ENCODE data around the gene RHOC.

DNA sequence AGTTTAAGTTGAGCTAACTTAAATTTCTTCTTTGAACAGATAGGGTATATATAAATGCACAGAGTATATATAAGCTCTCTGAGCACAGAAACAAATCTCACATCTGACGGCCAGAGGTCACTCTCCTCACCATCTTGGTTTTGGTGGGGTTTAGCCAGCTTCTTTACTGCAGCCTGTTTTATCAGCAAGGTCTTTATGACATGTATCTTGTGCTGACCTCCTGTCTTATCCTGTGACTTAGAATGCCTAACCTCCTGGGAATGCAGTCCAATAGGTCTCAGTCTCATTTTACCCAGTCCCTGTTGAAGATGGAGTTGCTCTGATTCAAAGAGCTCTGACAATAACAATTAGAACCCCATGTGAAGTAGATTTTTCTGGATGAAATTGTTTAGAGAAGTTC lies 34.1 kb downstream of the RHOC start:
- TF ChIP-seq CTCF (IDR thresholded peaks at IDR 0.05) (no peak), NR2C2 (CRISPR knock-in tag; IDR thresholded peaks at IDR 0.05) (no peak), IRF1 (CRISPR knock-in tag; IDR thresholded peaks at IDR 0.05) (no peak), RELA (CRISPR knock-in tag; IDR thresholded peaks at IDR 0.05; ENCODE audit: borderline replicate concordance) (no peak), TP53 (CRISPR knock-in tag; IDR thresholded peaks at IDR 0.05) (no peak)
- TF ChIP-seq, protein P1, sequence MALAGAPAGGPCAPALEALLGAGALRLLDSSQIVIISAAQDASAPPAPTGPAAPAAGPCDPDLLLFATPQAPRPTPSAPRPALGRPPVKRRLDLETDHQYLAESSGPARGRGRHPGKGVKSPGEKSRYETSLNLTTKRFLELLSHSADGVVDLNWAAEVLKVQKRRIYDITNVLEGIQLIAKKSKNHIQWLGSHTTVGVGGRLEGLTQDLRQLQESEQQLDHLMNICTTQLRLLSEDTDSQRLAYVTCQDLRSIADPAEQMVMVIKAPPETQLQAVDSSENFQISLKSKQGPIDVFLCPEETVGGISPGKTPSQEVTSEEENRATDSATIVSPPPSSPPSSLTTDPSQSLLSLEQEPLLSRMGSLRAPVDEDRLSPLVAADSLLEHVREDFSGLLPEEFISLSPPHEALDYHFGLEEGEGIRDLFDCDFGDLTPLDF (CRISPR knock-in tag; IDR thresholded peaks at IDR 0.05): no peak
- TF ChIP-seq, protein P2, sequence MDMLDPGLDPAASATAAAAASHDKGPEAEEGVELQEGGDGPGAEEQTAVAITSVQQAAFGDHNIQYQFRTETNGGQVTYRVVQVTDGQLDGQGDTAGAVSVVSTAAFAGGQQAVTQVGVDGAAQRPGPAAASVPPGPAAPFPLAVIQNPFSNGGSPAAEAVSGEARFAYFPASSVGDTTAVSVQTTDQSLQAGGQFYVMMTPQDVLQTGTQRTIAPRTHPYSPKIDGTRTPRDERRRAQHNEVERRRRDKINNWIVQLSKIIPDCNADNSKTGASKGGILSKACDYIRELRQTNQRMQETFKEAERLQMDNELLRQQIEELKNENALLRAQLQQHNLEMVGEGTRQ (CRISPR knock-in tag; IDR thresholded peaks at IDR 0.05): no peak
